Cardiac atrium fibroblast (primary cell): ENCODE measurements around the gene RPS29. TPM values are rescaled to one million over a fixed set of nuclear protein-coding genes. Genes with fewer than 3 reads are reported as not detected.

Experiments used
- total RNA-seq: library from RNA; depleted of rRNA; stranded (reverse); fragments of >200 nt; gene quantifications from 2 replicates; pipeline ENCODE4 v1.2.3, GENCODE V29; 2015

Gene RPS29
- total RNA-seq: 11,679 and 13,314 TPM in 2 replicates

GRCh38 chr14:49585803-49586672 is at the start of gene RPS29:
RPS29 (minus strand) TSS chr14:49586380; CDS start chr14:49586346, 34 bp downstream.

DNA sequence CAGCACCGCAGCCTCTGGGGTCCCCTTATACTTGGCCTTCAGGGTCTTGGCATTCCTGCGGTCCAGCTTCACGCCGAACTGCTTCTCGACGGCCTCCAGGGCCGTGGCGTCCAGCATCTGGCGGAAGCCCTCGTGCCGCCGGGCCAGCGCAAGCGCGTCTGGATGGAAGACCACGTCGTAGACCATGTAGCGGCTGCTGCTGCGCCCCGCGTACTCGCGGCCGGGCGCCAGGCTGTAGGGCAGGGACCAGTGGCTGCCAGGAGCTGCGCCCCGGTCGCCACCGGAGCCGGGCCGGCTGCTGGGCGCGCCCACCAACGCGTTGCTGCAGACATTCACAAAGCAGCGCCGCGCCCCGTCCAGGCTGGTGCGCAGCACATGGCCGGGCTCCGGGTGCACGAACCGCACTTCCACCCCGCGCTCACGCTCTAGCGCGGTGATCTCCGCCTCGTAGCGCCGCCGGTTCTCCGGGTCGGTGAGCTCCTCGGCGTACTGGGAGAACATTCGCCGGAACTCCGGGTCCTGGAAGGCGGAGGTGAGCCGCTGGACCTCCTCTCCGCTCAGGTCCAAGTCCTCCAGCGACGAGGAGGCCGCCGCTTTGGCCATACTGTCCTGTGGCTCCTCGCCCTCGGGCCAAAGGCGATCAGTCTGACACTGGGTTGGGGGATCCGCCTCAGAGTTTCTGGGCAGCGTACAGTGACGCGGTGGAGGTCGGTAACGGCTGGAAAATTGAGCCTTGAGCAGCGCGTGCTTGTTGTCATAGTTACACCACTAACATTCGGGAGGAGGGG is 48.6 kb upstream of the RPS29 start, which contains the start of gene DNAAF2:
Gene DNAAF2 (minus strand): TSS at position 698 of the 788 bp plus-strand sequence. CDS start 95 bp downstream, at position 603.

DNA sequence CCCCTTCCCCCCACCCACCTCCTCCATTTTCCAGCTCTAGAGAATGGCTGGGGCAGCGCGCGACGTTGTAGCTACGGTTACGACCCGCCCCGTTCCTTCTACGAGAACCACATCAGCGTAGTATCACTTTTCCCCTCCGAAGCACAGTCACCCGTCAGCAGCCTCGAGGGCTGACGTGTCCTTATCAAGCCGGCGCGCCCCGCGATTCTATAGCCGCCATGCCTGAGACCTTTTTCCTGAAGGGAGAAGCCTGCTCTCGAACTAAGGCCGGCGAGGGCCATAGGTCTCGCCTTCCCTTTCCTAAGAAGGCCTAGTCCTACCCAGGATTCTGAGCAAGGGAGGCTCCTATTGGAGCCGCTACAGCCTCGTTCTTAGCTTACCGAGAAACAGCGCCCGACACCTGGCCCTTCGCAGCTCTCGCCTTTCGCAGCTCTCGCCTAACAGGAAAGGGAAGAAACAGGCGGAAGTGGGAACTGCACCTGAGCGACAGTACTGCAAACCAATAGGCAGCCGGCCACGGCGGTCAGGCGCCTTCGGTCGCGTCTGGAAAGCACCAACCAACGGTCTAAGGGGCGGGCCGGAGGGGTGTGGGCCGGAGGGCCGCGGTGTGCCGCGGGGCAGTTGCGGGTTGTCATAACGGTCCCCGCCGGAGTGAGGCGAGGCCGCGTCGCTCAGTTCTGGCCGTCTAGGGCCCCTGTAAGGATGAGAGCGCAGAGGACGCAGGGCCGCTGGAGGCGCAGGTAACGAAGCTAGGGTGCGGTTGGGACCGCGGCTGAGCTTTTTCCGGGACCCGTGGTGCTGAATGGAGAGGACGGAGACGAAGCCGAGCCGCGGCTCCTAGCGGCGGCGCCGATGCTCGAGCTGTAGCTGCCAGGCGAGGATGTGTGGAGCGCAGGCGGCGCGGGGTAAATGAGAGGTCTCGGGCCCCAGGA is 34.3 kb upstream of the RPS29 start, which contains the start of the genes MGAT2 and RPL36AL:
Gene MGAT2 (plus strand): TSS at position 618 of the 932 bp plus-strand sequence. CDS start 470 bp downstream, outside the sequence.
Gene RPL36AL (minus strand): TSS at position 445 of the 932 bp plus-strand sequence. CDS start 1,522 bp downstream, outside the sequence.

DNA sequence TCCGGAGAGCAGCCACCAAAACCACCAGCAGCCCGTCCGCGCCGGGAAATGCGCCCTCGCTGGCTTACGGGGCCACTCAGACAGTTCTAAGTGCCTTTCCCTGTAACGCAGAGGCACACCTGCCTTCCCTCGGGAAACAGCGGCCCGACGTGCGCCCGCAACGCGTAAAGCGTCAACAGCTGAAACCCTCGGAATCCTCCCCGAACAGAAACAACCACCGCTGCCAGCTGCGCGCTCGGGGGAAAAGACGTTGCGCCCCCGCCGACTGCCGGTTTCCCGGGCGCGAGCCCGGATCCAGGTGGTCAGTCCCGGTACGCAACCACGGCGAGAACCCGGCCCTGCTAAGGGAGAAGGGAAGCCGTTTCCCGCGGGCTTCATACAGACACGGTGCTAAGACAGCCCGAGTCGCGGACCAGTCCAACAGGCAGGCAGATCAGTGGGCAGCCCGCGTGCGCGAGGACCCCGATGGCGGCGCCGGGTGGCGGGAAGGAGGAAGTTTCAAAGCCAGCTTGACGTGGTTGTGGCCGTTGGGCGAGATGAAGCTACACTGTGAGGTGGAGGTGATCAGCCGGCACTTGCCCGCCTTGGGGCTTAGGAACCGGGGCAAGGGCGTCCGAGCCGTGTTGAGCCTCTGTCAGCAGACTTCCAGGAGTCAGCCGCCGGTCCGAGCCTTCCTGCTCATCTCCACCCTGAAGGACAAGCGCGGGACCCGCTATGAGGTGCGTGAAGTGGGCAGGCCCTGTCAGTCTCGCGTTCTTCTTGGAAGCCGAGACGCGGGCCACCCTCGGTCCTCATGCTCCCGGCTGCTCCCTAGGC is 12.5 kb upstream of the RPS29 start, which contains the start of gene LRR1:
Gene LRR1 (plus strand): TSS at position 456 of the 816 bp plus-strand sequence. CDS start 81 bp downstream, at position 537.

Other genes with a start within 250 kb of the RPS29 start
- gene LRR1, start 12.6 kb upstream of the RPS29 start, total RNA-seq: 4.2 and 11.8 TPM in 2 replicates
- 144 and 146 TPM in 2 replicates for gene RPL36AL, start 34.2 kb upstream of the RPS29 start, total RNA-seq
- gene MGAT2, start 34.4 kb upstream of the RPS29 start, total RNA-seq: 67.7 and 84.1 TPM in 2 replicates
- 6.3 and 6.7 TPM in 2 replicates for gene DNAAF2, start 48.9 kb upstream of the RPS29 start, total RNA-seq
- gene POLE2, start 101.8 kb upstream of the RPS29 start, total RNA-seq: 4.5 and 4.9 TPM in 2 replicates
- 2.5 and 2.6 TPM in 2 replicates for gene KLHDC1, start 106.7 kb upstream of the RPS29 start, total RNA-seq
- 44.6 and 47.1 TPM in 2 replicates for gene KLHDC2, start 181.8 kb upstream of the RPS29 start, total RNA-seq